Mesodermal cell (in vitro differentiated cells): ENCODE measurements around the gene LPO.

Experiments
- H3K27ac ChIP-seq: 2 replicates; pipeline ENCODE4 v1.7.0; 2013; ENCODE audit warnings: mild to moderate bottlenecking, low read depth, low read length, moderate library complexity; ENCODE audit not compliant: severe bottlenecking
- H3K36me3 ChIP-seq: 2 replicates; pipeline ENCODE4 v1.7.1; 2013; ENCODE audit warnings: mild to moderate bottlenecking, low read length, moderate library complexity; ENCODE audit not compliant: control insufficient read depth, insufficient read depth
- H3K4me1 ChIP-seq: one replicate; pipeline ENCODE4 v1.7.1; 2013; ENCODE audit warnings: mild to moderate bottlenecking, low read length; ENCODE audit not compliant: insufficient read depth, control insufficient read depth, poor library complexity, severe bottlenecking
- H3K4me3 ChIP-seq: 2 replicates; pipeline ENCODE4 v1.7.0; 2013; ENCODE audit warnings: low read length, control low read depth, mild to moderate bottlenecking; ENCODE audit not compliant: insufficient read depth, poor library complexity, severe bottlenecking; ENCODE audit errors: extremely low read depth
- H3K9me3 ChIP-seq: 2 replicates; pipeline ENCODE4 v1.7.1; 2013; ENCODE audit warnings: mild to moderate bottlenecking, low read length, moderate library complexity; ENCODE audit not compliant: control insufficient read depth
- WGBS, 2 experiments: methylation state at CpG; one replicate each; pipeline ENCODE4 v1.1.5; 2013; ENCODE audit warnings: missing lambda C conversion rate in 2 of 2; ENCODE audit not compliant: insufficient coverage in 2 of 2; 5-methylcytosine and 5-hydroxymethylcytosine counted together

The LPO gene

GRCh38 chr17:58245428-58246103 lies 7.2 kb downstream of the LPO start:
- Histone ChIP-seq H3K9me3 (no peaks in the 10 kb centered on the region), H3K36me3 (no peaks in the 10 kb centered on the region), H3K27ac (no peak overlapping the region), H3K4me1 (peaks cover 15% of the 10 kb centered on the region), H3K4me3 (no peak overlapping the region)
- 68 to 84% methylated on average over 7 to 8 of the region's 10 CpGs for WGBS, 2 experiments

- H3K4me1 ChIP-seq = peaks cover 15% of the 10 kb centered on the region
- no peak overlapping the region for H3K4me3 ChIP-seq
- 83 to 86% methylated on average over 10 to 11 of the region's 13 CpGs for WGBS, 2 experiments
- no peak overlapping the region for H3K27ac ChIP-seq
- H3K9me3 ChIP-seq = no peaks in the 10 kb centered on the region
- H3K36me3 ChIP-seq = no peaks in the 10 kb centered on the region
These were observed 7.8 kb downstream of the LPO start for GRCh38 chr17:58246104-58246740.

- WGBS, 2 experiments = 100% methylated on average over 1 of the region's 1 CpG; no CpG with 5 or more reads in 1 of the 2 experiments
- H3K4me3 ChIP-seq = no peak overlapping the region
- no peak overlapping the region for H3K27ac ChIP-seq
- H3K36me3 ChIP-seq = no peaks in the 10 kb centered on the region
- no peaks in the 10 kb centered on the region for H3K9me3 ChIP-seq
- peaks cover 15% of the 10 kb centered on the region for H3K4me1 ChIP-seq
These were observed 8.4 kb downstream of the LPO start for GRCh38 chr17:58246781-58247180.

- Histone ChIP-seq H3K9me3 (no peaks in the 10 kb centered on the region), H3K4me1 (peaks cover 15% of the 10 kb centered on the region), H3K36me3 (no peaks in the 10 kb centered on the region), H3K27ac (no peak overlapping the region), H3K4me3 (no peak overlapping the region)
- WGBS, 2 experiments = 86 to 94% methylated on average over 5 to 7 of the region's 10 CpGs
These were observed 9.4 kb downstream of the LPO start for GRCh38 chr17:58247511-58248363.

GRCh38 chr17:58248955-58249269 lies 10.5 kb downstream of the LPO start:
- H3K4me1 ChIP-seq = peaks cover 15% of the 10 kb centered on the region
- H3K27ac ChIP-seq = no peak overlapping the region
- no peaks in the 10 kb centered on the region for H3K36me3 ChIP-seq
- no peaks in the 10 kb centered on the region for H3K9me3 ChIP-seq
- no peak overlapping the region for H3K4me3 ChIP-seq
- WGBS, 2 experiments = 43% methylated on average over 10 of the region's 10 CpGs

GRCh38 chr17:58249270-58250133 lies 11.1 kb downstream of the LPO start:
- H3K9me3 ChIP-seq = no peaks in the 10 kb centered on the region
- H3K4me3 ChIP-seq = peak overlapping the region; percentile 26
- 11 to 16% methylated on average over 41 to 43 of the region's 57 CpGs for WGBS, 2 experiments
- peaks cover 15% of the 10 kb centered on the region for H3K4me1 ChIP-seq
- no peak overlapping the region for H3K27ac ChIP-seq
- no peaks in the 10 kb centered on the region for H3K36me3 ChIP-seq

GRCh38 chr17:58250344-58251011 lies 12.1 kb downstream of the LPO start:
- Histone ChIP-seq H3K9me3 (no peaks in the 10 kb centered on the region), H3K36me3 (no peaks in the 10 kb centered on the region), H3K4me3 (no peak overlapping the region), H3K4me1 (peaks cover 13% of the 10 kb centered on the region), H3K27ac (no peak overlapping the region)
- 94 to 96% methylated on average over 6 to 8 of the region's 12 CpGs for WGBS, 2 experiments

GRCh38 chr17:58252141-58252540 lies 13.8 kb downstream of the LPO start:
- Histone ChIP-seq H3K9me3 (no peaks in the 10 kb centered on the region), H3K36me3 (no peaks in the 10 kb centered on the region), H3K27ac (no peak overlapping the region), H3K4me3 (no peak overlapping the region), H3K4me1 (peaks cover 7% of the 10 kb centered on the region)
- WGBS, 2 experiments = 73 to 86% methylated on average over 7 to 9 of the region's 9 CpGs

- Histone ChIP-seq H3K4me3 (no peak overlapping the region), H3K9me3 (no peaks in the 10 kb centered on the region), H3K36me3 (no peaks in the 10 kb centered on the region), H3K27ac (no peak overlapping the region), H3K4me1 (peaks cover 7% of the 10 kb centered on the region)
- WGBS, 2 experiments = 80 to 83% methylated on average over 2 of the region's 3 CpGs
These were observed 14.7 kb downstream of the LPO start for GRCh38 chr17:58253082-58253481.

- Histone ChIP-seq H3K36me3 (no peaks in the 10 kb centered on the region), H3K27ac (no peak overlapping the region), H3K9me3 (no peaks in the 10 kb centered on the region), H3K4me3 (no peak overlapping the region), H3K4me1 (no peaks in the 10 kb centered on the region)
- 41 to 47% methylated on average over 5 to 7 of the region's 8 CpGs for WGBS, 2 experiments
These were observed 16.4 kb downstream of the LPO start for GRCh38 chr17:58254803-58255202.
